Hepatocyte (in vitro differentiated cells): ENCODE results near the gene B4GALT4. TPM values are rescaled to one million over a fixed set of nuclear protein-coding genes. Genes with fewer than 3 reads are reported as not detected.

Source experiments
- DNase-seq: peaks from one replicate; pipeline ENCODE4 v3.0.0-alpha.2; 2016; ENCODE audit warnings: low spot score
- H2AFZ ChIP-seq: fragments of 200-600 bp; sonication (generic); 2 replicates; pipeline ENCODE4 v1.6.0; 2016; ENCODE audit warnings: antibody characterized with exemption, mild to moderate bottlenecking
- H3K27ac ChIP-seq: fragments of 200-600 bp; sonication (generic); 2 replicates; pipeline ENCODE4 v1.5.1; 2016; ENCODE audit warnings: mild to moderate bottlenecking
- H3K27me3 ChIP-seq: fragments of 200-600 bp; sonication (generic); 2 replicates; pipeline ENCODE4 v1.6.1; 2016
- H3K36me3 ChIP-seq: fragments of 200-600 bp; sonication (generic); replicated peaks from 2 replicates; pipeline ENCODE4 v1.5.1; 2016; ENCODE audit warnings: low read depth; ENCODE audit not compliant: insufficient read depth
- H3K4me1 ChIP-seq: fragments of 200-600 bp; sonication (generic); 2 replicates; pipeline ENCODE4 v1.5.1; 2016; ENCODE audit warnings: mild to moderate bottlenecking, moderate library complexity; ENCODE audit not compliant: insufficient read depth
- H3K4me2 ChIP-seq: fragments of 200-600 bp; sonication (generic); 2 replicates; pipeline ENCODE4 v1.6.0; 2016
- H3K4me3 ChIP-seq: fragments of 200-600 bp; sonication (generic); 2 replicates; pipeline ENCODE4 v1.5.1; 2016; ENCODE audit warnings: mild to moderate bottlenecking
- H3K79me2 ChIP-seq: fragments of 200-600 bp; sonication (generic); 2 replicates; pipeline ENCODE4 v1.6.0; 2017; ENCODE audit warnings: mild to moderate bottlenecking
- H3K9me2 ChIP-seq: fragments of 200-600 bp; sonication (generic); replicated peaks from 2 replicates; pipeline ENCODE4 v1.6.0; 2017; ENCODE audit warnings: mild to moderate bottlenecking; ENCODE audit not compliant: insufficient read depth
- H3K9me3 ChIP-seq: fragments of 200-600 bp; sonication (generic); 2 replicates; pipeline ENCODE4 v1.5.1; 2016; ENCODE audit warnings: low read depth, mild to moderate bottlenecking
- H4K20me1 ChIP-seq: fragments of 200-600 bp; sonication (generic); 2 replicates; pipeline ENCODE4 v1.6.0; 2016; ENCODE audit warnings: mild to moderate bottlenecking; ENCODE audit not compliant: insufficient read depth, poor library complexity, severe bottlenecking
- EZH2 ChIP-seq: fragments of 200-600 bp; sonication (generic); IDR thresholded peaks from 2 replicates; pipeline ENCODE4 v1.6.1; 2016; ENCODE audit warnings: antibody characterized with exemption, mild to moderate bottlenecking, borderline replicate concordance
- EZH2phosphoT487 ChIP-seq: fragments of 200-600 bp; sonication (generic); IDR thresholded peaks from one replicate; pipeline ENCODE4 v1.6.1; 2018; ENCODE audit warnings: antibody characterized with exemption, mild to moderate bottlenecking, low read depth, moderate library complexity; ENCODE audit not compliant: unreplicated experiment, severe bottlenecking
- WGBS: methylation state at CpG from one replicate; pipeline ENCODE4 v1.1.6; 2016; ENCODE audit warnings: low lambda C conversion rate; ENCODE audit errors: missing lambda C conversion rate; 5-methylcytosine and 5-hydroxymethylcytosine counted together
- polyA plus RNA-seq: library from polyadenylated mRNA; unstranded; fragments of >200 nt; fragmentation: Nextera tagmentation; extraction: Ambion mirVana; gene quantifications from 2 replicates; pipeline ENCODE4 v1.2.1, GENCODE V29; 2016
- total RNA-seq: library from RNA; depleted of rRNA; stranded (reverse); fragments of >200 nt; gene quantifications from 2 replicates; pipeline ENCODE4 v1.2.3, GENCODE V29; 2014
- TF ChIP-seq, protein P1 (sequence below): fragments of 200-600 bp; sonication (generic); IDR thresholded peaks from 2 replicates; pipeline ENCODE4 v1.5.1; 2016; ENCODE audit warnings: antibody characterized with exemption, mild to moderate bottlenecking; ENCODE audit not compliant: poor library complexity

The B4GALT4 gene
- total and polyA plus RNA-seq, 2 experiments from 2014 or later = 54.0 to 55.7 TPM

DNA sequence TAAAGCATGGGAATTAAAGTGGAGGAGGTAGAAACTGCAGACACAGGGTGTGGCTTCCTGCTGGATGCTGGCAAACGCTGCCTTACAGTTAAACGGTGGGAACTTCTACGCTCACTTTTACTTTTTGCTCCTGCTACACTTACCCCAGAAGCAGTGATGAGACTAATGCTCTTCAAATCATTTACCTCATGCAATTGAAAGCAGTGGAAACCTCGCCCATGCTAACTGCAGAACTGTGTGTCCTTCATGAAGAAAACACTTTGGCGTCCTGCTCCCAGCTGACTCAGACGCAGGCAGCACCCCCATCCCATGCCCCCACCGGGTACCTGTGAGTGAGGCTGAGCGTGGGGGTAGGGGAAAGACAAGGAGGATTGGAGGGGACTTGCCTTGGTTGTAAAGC lies 35.5 kb downstream of the B4GALT4 start:
- peaks cover 8% of the 10 kb centered on the region for H3K4me1 ChIP-seq
- TF ChIP-seq EZH2 (no peak), EZH2phosphoT487 (no peak)
- TF ChIP-seq, protein P1, sequence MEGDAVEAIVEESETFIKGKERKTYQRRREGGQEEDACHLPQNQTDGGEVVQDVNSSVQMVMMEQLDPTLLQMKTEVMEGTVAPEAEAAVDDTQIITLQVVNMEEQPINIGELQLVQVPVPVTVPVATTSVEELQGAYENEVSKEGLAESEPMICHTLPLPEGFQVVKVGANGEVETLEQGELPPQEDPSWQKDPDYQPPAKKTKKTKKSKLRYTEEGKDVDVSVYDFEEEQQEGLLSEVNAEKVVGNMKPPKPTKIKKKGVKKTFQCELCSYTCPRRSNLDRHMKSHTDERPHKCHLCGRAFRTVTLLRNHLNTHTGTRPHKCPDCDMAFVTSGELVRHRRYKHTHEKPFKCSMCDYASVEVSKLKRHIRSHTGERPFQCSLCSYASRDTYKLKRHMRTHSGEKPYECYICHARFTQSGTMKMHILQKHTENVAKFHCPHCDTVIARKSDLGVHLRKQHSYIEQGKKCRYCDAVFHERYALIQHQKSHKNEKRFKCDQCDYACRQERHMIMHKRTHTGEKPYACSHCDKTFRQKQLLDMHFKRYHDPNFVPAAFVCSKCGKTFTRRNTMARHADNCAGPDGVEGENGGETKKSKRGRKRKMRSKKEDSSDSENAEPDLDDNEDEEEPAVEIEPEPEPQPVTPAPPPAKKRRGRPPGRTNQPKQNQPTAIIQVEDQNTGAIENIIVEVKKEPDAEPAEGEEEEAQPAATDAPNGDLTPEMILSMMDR = no peak
- H3K4me3 ChIP-seq = no peak overlapping the region
- H3K4me2 ChIP-seq = no peak overlapping the region
- H3K9me2 ChIP-seq = no peaks in the 10 kb centered on the region
- H3K79me2 ChIP-seq = no peaks in the 10 kb centered on the region
- no peaks in the 10 kb centered on the region for H3K27me3 ChIP-seq
- no peaks in the 10 kb centered on the region for H3K9me3 ChIP-seq
- no peaks in the 10 kb centered on the region for H3K36me3 ChIP-seq
- H4K20me1 ChIP-seq = no peaks in the 10 kb centered on the region
- no peak overlapping the region for H2AFZ ChIP-seq
- WGBS = 73% methylated on average over 8 of the region's 8 CpGs
- H3K27ac ChIP-seq = no peak overlapping the region
- no peak for DNase-seq

DNA sequence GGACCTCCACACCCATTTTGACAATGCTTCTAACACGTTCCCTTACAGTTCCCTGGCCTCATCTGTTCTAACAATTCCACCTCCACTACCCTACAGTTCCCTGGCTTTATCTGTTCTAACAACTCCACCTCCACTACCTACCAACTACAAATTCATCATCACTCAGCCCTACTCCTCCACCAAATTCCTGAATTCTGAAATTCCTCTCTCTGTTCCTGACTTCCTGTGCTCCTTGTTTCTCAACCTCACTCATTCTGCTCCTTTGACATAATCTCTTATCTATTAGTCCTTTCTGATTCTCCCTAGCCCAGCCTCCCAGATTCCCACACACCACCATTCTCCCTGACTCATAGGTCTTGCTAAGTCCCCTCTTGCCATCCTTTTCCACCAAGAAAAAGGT lies 44.8 kb downstream of the B4GALT4 start:
- H3K4me3 ChIP-seq = no peak overlapping the region
- no peak for DNase-seq
- H2AFZ ChIP-seq = no peak overlapping the region
- H3K79me2 ChIP-seq = no peaks in the 10 kb centered on the region
- H3K9me2 ChIP-seq = no peaks in the 10 kb centered on the region
- no peaks in the 10 kb centered on the region for H3K36me3 ChIP-seq
- no peaks in the 10 kb centered on the region for H3K9me3 ChIP-seq
- no peak overlapping the region for H3K27ac ChIP-seq
- H3K4me1 ChIP-seq = no peaks in the 10 kb centered on the region
- H3K27me3 ChIP-seq = no peaks in the 10 kb centered on the region
- H3K4me2 ChIP-seq = no peak overlapping the region
- TF ChIP-seq, protein P1 = no peak
- TF ChIP-seq EZH2phosphoT487 (no peak), EZH2 (no peak)
- WGBS = 100% methylated on average over 1 of the region's 1 CpG
- no peaks in the 10 kb centered on the region for H4K20me1 ChIP-seq

- no peaks in the 10 kb centered on the region for H4K20me1 ChIP-seq
- H2AFZ ChIP-seq = no peak overlapping the region
- H3K27me3 ChIP-seq = no peaks in the 10 kb centered on the region
- 50% methylated on average over 1 of the region's 1 CpG for WGBS
- DNase-seq = no peak
- H3K36me3 ChIP-seq = no peaks in the 10 kb centered on the region
- no peaks in the 10 kb centered on the region for H3K9me2 ChIP-seq
- H3K9me3 ChIP-seq = no peaks in the 10 kb centered on the region
- no peak overlapping the region for H3K4me3 ChIP-seq
- H3K27ac ChIP-seq = no peak overlapping the region
- no peaks in the 10 kb centered on the region for H3K79me2 ChIP-seq
- H3K4me1 ChIP-seq = no peaks in the 10 kb centered on the region
- TF ChIP-seq, protein P1 = no peak
- no peak for TF ChIP-seq EZH2
- H3K4me2 ChIP-seq = no peak overlapping the region
Observed at GRCh38 chr3:119195151-119195476, 45.6 kb downstream of the B4GALT4 start.
